SHP77 treated with DMSO at 0.1 percent for 48 hours (cell line): ENCODE results near the gene STING1.

ENCODE experiments used
- DNase-seq: peaks from one replicate; lab custom pipeline; 2025; lab: John Stamatoyannopoulos, UW

Gene STING1

DNA sequence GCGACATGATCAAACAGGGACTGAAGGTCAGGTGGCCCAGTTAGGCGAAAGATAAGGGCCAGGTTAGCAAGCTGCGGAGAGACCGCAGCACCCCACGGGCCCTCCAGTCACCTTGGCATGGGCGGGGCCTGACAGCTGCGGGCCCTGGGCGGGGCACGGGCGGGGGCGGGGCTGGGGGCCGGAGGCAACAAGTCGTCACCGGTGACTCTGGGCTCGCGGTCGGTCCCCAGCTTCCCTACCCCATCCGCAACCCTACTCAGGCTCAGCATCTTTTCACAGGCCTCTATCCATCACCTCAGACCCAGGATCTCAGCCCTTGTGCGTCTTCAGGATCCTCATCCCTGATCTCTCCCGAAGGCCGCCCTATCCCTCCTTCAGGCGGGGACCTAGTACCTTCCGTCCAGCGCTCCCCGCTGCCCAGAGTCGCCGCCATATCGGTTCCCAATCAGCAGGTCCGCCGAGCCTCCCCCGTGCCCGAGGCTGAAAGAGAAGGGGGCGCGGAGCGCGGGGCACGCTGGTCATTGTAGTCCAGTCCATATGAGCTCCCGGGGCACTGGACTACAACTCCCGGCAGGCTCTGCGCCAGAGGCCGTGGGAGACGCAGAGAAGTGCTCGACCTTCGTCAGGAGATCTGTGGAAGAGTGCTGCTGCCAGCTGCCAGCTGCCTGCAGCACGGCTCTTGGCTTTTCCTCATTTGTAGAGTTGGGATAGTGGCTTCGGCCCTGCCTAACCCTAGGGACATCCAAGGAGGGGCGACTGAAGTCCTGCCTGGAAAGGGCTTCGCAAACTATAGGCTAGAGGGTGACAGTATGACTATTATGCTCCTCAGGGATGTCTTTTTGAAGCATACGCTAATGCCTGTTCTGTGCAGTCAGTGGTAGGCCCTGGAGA is 43.3 kb downstream of the STING1 start, which contains the start of gene DNAJC18:
Gene DNAJC18, minus strand, starts transcription at position 513 of the 891 bp plus-strand sequence. Its CDS starts 80 bp downstream, at position 433.
- peak; percentile 96 for DNase-seq

DNA sequence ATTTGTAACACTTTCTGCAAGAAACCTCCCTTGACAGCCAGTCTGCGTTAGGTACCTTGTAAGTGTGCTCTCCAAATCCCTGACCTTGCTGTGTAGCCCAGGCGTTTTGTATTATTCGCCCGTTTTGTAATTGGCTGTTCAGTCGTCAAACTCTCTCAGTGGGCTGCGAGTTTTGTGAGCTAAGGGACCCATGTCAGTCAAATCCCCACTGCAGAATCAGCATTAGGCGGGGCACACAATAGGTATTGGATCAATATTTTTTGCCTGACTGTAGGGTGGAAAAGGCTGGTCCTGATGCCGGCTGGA is 43.9 kb downstream of the STING1 start:
- no peak for DNase-seq

GRCh38 chr5:139435676-139436075 is 46.9 kb downstream of the STING1 start:
- no peak for DNase-seq

DNA sequence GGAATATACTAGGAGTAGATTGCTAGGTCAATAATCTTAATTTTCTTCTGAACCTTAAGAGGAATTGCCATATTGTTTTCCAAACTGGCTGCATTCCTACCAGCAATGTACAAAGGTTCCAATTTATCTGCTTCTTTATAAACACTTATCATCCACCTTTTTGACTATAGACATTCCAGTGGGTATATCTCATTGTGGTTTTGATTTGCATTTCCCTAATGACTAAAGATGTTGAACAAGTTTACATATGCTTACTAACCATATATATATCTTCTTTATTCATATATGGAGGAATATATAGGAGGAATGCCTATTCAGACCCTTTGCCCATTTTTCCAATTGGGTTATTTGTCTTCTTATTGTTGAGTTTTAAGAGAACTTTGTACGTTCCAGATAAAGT is 50.9 kb downstream of the STING1 start:
- DNase-seq = no peak

DNA sequence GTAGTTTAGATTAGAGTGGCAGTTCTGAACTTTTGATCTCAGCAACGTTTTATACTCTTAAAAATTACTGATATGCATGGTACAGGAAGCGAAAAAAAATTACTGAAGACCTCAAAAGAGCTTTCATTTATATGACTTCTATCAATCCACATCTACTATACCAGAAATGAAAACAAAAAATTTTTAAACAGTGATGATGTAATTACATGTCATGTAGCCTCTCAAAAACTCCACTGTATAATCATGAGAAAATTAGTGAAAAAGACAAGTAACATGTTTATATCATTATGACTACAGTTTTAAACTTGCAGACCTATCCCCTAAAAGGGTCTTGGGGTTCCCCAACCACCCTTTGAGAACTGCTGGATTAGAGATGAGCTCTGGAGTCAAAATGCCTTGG is 52.5 kb downstream of the STING1 start:
- DNase-seq = no peak

GRCh38 chr5:139426203-139426885 is 56.2 kb downstream of the STING1 start:
- DNase-seq = no peak
